ENCODE measurements around the gene SPSB2. TPM values are rescaled to one million over a fixed set of nuclear protein-coding genes. Genes with fewer than 3 reads are reported as not detected.
"Not testable (repeated sequence)": the region's sequence is repeated elsewhere in the genome, so short reads cannot be mapped to it uniquely, and the experiment has no call there.

Gene SPSB2
- total RNA-seq, 1 experiment from 2014 or later, result 9.2 TPM

DNA sequence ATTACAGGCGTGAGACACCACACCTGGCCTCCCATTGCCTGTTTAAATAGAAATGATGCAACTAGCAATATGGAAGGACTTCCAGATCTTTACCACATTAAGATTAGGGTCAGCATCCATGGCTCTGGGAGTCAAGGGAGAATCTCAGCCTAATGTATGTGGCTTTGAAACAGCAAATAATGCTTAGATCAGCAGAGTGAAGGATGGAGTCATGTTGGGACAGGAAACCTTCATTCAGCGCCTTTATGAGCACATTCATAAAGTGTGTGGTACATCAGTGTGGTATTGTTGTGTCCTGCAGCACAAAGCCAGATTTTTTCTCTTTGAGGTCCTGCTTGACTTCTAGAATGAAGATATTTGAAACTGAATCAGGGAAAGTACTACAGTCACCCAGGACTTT lies 15.3 kb upstream of the SPSB2 start:
- no peaks in the 10 kb centered on the region for H3K9me3 ChIP-seq (ENCODE audit: low read length)
- no peak for TF ChIP-seq EZH2 (IDR thresholded peaks at IDR 0.05; ENCODE audit: low read length, unreplicated experiment)
- TF ChIP-seq, protein P1, sequence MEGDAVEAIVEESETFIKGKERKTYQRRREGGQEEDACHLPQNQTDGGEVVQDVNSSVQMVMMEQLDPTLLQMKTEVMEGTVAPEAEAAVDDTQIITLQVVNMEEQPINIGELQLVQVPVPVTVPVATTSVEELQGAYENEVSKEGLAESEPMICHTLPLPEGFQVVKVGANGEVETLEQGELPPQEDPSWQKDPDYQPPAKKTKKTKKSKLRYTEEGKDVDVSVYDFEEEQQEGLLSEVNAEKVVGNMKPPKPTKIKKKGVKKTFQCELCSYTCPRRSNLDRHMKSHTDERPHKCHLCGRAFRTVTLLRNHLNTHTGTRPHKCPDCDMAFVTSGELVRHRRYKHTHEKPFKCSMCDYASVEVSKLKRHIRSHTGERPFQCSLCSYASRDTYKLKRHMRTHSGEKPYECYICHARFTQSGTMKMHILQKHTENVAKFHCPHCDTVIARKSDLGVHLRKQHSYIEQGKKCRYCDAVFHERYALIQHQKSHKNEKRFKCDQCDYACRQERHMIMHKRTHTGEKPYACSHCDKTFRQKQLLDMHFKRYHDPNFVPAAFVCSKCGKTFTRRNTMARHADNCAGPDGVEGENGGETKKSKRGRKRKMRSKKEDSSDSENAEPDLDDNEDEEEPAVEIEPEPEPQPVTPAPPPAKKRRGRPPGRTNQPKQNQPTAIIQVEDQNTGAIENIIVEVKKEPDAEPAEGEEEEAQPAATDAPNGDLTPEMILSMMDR (conservative IDR thresholded peaks at IDR 0.05; ENCODE audit: low read depth, low read length), result no peak
- TF ChIP-seq EZH2phosphoT487 (IDR thresholded peaks at IDR 0.05; ENCODE audit: borderline replicate concordance, low read length), result no peak
- no peak for ATAC-seq
- no peaks in the 10 kb centered on the region for H3F3A ChIP-seq (ENCODE audit: low read length, unreplicated experiment)
- no peak overlapping the region for H3K9ac ChIP-seq (ENCODE audit: low read length)
- H3K9me2 ChIP-seq (replicated peaks; ENCODE audit: low read length), result no peaks in the 10 kb centered on the region
- peaks cover 11% of the 10 kb centered on the region for H3K4me1 ChIP-seq (ENCODE audit: insufficient read depth, low read length)
- no peak overlapping the region for H3K4me2 ChIP-seq (ENCODE audit: low read length)
- no peak overlapping the region for H3K27ac ChIP-seq (ENCODE audit: low read length)
- no peak overlapping the region for H2AFZ ChIP-seq (ENCODE audit: low read length)
- no peak overlapping the region for H3K4me3 ChIP-seq (ENCODE audit: low read length)
- no peaks in the 10 kb centered on the region for H3K36me3 ChIP-seq (ENCODE audit: low read depth, low read length)
- no TSS peak for BruUV-seq (replicated peaks)
- POLR2A ChIA-PET (ENCODE audit: unreplicated experiment), result no interaction called here
- H4K20me1 ChIP-seq (ENCODE audit: low read length), result no peaks in the 10 kb centered on the region
- no peak for DNase-seq
- CTCF ChIA-PET, result no interaction called here
- H3K27me3 ChIP-seq (ENCODE audit: low read length), result no peaks in the 10 kb centered on the region
- intact Hi-C loops (cut with micrococcal nuclease), result no loop called here
- no peaks in the 10 kb centered on the region for H3K79me2 ChIP-seq (ENCODE audit: low read length)

DNA sequence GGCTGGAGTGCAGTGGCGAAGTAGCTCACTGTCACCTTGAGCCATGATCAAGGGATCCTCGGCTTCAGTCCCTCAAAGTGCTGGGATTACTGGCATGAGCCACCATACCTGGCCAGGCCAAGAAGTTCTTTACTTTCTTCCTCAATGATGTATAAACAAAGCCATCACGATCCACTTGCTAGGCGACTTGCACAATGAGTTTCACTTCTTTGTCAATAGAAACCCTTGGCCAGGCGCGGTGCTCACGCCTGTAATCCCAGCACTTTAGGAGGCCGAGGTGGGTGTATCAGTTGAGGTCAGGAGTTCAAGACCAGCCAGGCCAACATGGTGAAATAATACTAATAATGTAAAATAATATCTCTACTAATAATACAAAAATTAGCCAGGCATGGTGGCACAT lies 14.4 kb upstream of the SPSB2 start:
- Histone ChIP-seq H4K20me1 (ENCODE audit: low read length) (no peaks in the 10 kb centered on the region), H3F3A (ENCODE audit: low read length, unreplicated experiment) (no peaks in the 10 kb centered on the region), H3K9me3 (ENCODE audit: low read length) (no peaks in the 10 kb centered on the region), H3K36me3 (ENCODE audit: low read depth, low read length) (no peaks in the 10 kb centered on the region), H3K4me3 (ENCODE audit: low read length) (no peak overlapping the region), H3K4me1 (ENCODE audit: insufficient read depth, low read length) (peaks cover 11% of the 10 kb centered on the region), H3K27me3 (ENCODE audit: low read length) (no peaks in the 10 kb centered on the region), H3K79me2 (ENCODE audit: low read length) (no peaks in the 10 kb centered on the region), H3K4me2 (ENCODE audit: low read length) (no peak overlapping the region), H3K9ac (ENCODE audit: low read length) (no peak overlapping the region), H3K27ac (ENCODE audit: low read length) (no peak overlapping the region), H3K9me2 (replicated peaks; ENCODE audit: low read length) (no peaks in the 10 kb centered on the region), H2AFZ (ENCODE audit: low read length) (no peak overlapping the region)
- TF ChIP-seq EZH2 (IDR thresholded peaks at IDR 0.05; ENCODE audit: low read length, unreplicated experiment), result no peak
- TF ChIP-seq EZH2phosphoT487 (IDR thresholded peaks at IDR 0.05; ENCODE audit: borderline replicate concordance, low read length), result no peak
- TF ChIP-seq, protein P1 (conservative IDR thresholded peaks at IDR 0.05; ENCODE audit: low read depth, low read length), result no peak
- CTCF ChIA-PET, result no interaction called here
- intact Hi-C loops (cut with micrococcal nuclease), result no loop called here
- DNase-seq (no peak), ATAC-seq (no peak)
- POLR2A ChIA-PET (ENCODE audit: unreplicated experiment), result interaction anchor here (0.6 kb wide), 1 partner anchor 179 kb away, joined by 4 read pairs; no protein-coding TSS in a partner anchor
- no TSS peak for BruUV-seq (replicated peaks)

DNA sequence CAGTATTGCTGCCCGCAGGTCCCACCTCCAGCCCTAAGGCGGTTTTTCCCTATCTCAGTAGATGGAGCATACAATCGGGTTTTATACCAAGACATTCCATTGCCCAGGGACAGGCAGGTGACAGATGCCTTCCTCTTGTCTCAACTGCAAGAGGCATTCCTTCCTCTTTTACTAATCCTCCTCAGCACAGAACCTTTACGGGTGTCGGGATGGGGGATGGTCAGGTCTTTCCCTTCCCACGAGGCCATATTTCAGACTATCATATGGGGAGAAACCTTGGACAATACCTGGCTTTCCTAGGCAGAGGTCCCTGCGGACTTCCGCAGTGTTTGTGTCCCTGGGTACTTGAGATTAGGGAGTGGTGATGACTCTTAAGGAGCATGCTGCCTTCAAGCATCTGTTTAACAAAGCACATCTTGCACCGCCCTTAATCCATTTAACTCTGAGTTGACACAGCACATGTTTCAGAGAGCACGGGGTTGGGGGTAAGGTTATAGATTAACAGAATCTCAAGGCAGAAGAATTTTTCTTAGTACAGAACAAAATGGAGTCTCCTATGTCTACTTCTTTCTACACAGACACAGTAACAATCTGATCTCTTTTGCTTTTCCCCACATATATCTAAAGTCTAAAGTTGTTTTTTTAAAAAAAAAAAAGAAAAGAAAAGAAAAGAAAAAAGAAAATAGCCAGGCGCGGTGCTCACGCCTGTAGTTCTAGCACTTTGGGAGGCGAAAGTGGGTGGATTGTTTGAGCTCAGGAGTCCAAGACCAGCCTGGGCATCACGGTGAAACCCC lies 13.3 kb upstream of the SPSB2 start:
- ATAC-seq; H3K9me2 ChIP-seq (replicated peaks; ENCODE audit: low read length); H3K27me3 ChIP-seq (ENCODE audit: low read length); CTCF ChIA-PET; intact Hi-C loops (cut with micrococcal nuclease); H3K9ac ChIP-seq (ENCODE audit: low read length); H4K20me1 ChIP-seq (ENCODE audit: low read length); H3K4me2 ChIP-seq (ENCODE audit: low read length); DNase-seq; H3F3A ChIP-seq (ENCODE audit: low read length, unreplicated experiment); POLR2A ChIA-PET (ENCODE audit: unreplicated experiment); H3K79me2 ChIP-seq (ENCODE audit: low read length); H2AFZ ChIP-seq (ENCODE audit: low read length); H3K4me1 ChIP-seq (ENCODE audit: insufficient read depth, low read length); BruUV-seq (replicated peaks); H3K9me3 ChIP-seq (ENCODE audit: low read length); H3K4me3 ChIP-seq (ENCODE audit: low read length); H3K36me3 ChIP-seq (ENCODE audit: low read depth, low read length); H3K27ac ChIP-seq (ENCODE audit: low read length): not testable (repeated sequence)

Data from PC-3 (cell line).